ENCODE measurements around the gene LAMP5. TPM values are rescaled to one million over a fixed set of nuclear protein-coding genes. Genes with fewer than 3 reads are reported as not detected.

The LAMP5 gene
- total RNA-seq, 2 experiments from 2014 or later = not detected

- H3K36me3 Mint-ChIP-seq (ENCODE audit: low read depth) = no peaks in the 10 kb centered on the region
- ATAC-seq (no peak), DNase-seq (no peak)
- H3K9me3 Mint-ChIP-seq (ENCODE audit: low read depth) = no peaks in the 10 kb centered on the region
- intact Hi-C loops (cut with DNase I, micrococcal nuclease) = no loop called here
- H3K27ac Mint-ChIP-seq = no peak overlapping the region
- peaks cover 3% of the 10 kb centered on the region for H3K27me3 Mint-ChIP-seq
- POLR2A ChIA-PET = no interaction called here
- CTCF ChIA-PET = no interaction called here
- no peaks in the 10 kb centered on the region for H3K4me1 Mint-ChIP-seq
- no peak overlapping the region for H3K4me3 Mint-ChIP-seq
Measured at GRCh38 chr20:9550871-9551270, 36.5 kb downstream of the LAMP5 start.

- Mint-ChIP-seq H3K36me3 (ENCODE audit: low read depth) (no peaks in the 10 kb centered on the region), H3K9me3 (ENCODE audit: low read depth) (no peaks in the 10 kb centered on the region), H3K4me1 (no peaks in the 10 kb centered on the region), H3K4me3 (no peak overlapping the region), H3K27me3 (no peaks in the 10 kb centered on the region), H3K27ac (no peak overlapping the region)
- ChIA-PET CTCF (no interaction called here), POLR2A (no interaction called here)
- DNase-seq = no peak
- no peak for ATAC-seq
- intact Hi-C loops (cut with DNase I, micrococcal nuclease) = no loop called here
Measured at GRCh38 chr20:9551808-9552550, 37.6 kb downstream of the LAMP5 start.

GRCh38 chr20:9555781-9556180 lies 41.4 kb downstream of the LAMP5 start:
- no peaks in the 10 kb centered on the region for H3K36me3 Mint-ChIP-seq (ENCODE audit: low read depth)
- ChIA-PET POLR2A (no interaction called here), CTCF (no interaction called here)
- no peak for ATAC-seq
- H3K27me3 Mint-ChIP-seq = peaks cover 2% of the 10 kb centered on the region
- no peaks in the 10 kb centered on the region for H3K4me1 Mint-ChIP-seq
- no peak for DNase-seq
- intact Hi-C loops (cut with DNase I, micrococcal nuclease) = no loop called here
- H3K4me3 Mint-ChIP-seq = no peak overlapping the region
- no peak overlapping the region for H3K27ac Mint-ChIP-seq
- H3K9me3 Mint-ChIP-seq (ENCODE audit: low read depth) = no peaks in the 10 kb centered on the region

- POLR2A ChIA-PET = no interaction called here
Measured at GRCh38 chr20:9557411-9557810, 43.0 kb downstream of the LAMP5 start.

GRCh38 chr20:9565910-9566550 lies 51.6 kb downstream of the LAMP5 start:
- intact Hi-C loops (cut with DNase I, micrococcal nuclease) = no loop called here
- no peaks in the 10 kb centered on the region for H3K36me3 Mint-ChIP-seq (ENCODE audit: low read depth)
- no peak overlapping the region for H3K4me3 Mint-ChIP-seq
- no peaks in the 10 kb centered on the region for H3K9me3 Mint-ChIP-seq (ENCODE audit: low read depth)
- H3K27ac Mint-ChIP-seq = no peak overlapping the region
- no peak for ATAC-seq
- POLR2A ChIA-PET = no interaction called here
- H3K4me1 Mint-ChIP-seq = no peaks in the 10 kb centered on the region
- peaks cover 4% of the 10 kb centered on the region for H3K27me3 Mint-ChIP-seq
- no peak for DNase-seq
- CTCF ChIA-PET = no interaction called here

More at GRCh38 chr20:9557411-9557810, 43.0 kb downstream of the LAMP5 start:
- no peaks in the 10 kb centered on the region for H3K4me1 Mint-ChIP-seq
- no peak overlapping the region for H3K4me3 Mint-ChIP-seq
- peaks cover 2% of the 10 kb centered on the region for H3K27me3 Mint-ChIP-seq
- no peaks in the 10 kb centered on the region for H3K36me3 Mint-ChIP-seq (ENCODE audit: low read depth)
- no peak overlapping the region for H3K27ac Mint-ChIP-seq
- ATAC-seq = no peak
- no peak for DNase-seq
- H3K9me3 Mint-ChIP-seq (ENCODE audit: low read depth) = no peaks in the 10 kb centered on the region
- CTCF ChIA-PET = no interaction called here
- intact Hi-C loops (cut with DNase I, micrococcal nuclease) = no loop called here

- ChIA-PET CTCF (no interaction called here), POLR2A (no interaction called here)
- no peak for DNase-seq
- intact Hi-C loops (cut with DNase I, micrococcal nuclease) = no loop called here
- no peak for ATAC-seq
- no peaks in the 10 kb centered on the region for H3K4me1 Mint-ChIP-seq
- H3K27ac Mint-ChIP-seq = no peak overlapping the region
- H3K9me3 Mint-ChIP-seq (ENCODE audit: low read depth) = no peaks in the 10 kb centered on the region
- no peak overlapping the region for H3K4me3 Mint-ChIP-seq
- H3K27me3 Mint-ChIP-seq = peaks cover 4% of the 10 kb centered on the region
- H3K36me3 Mint-ChIP-seq (ENCODE audit: low read depth) = no peaks in the 10 kb centered on the region
Measured at GRCh38 chr20:9566977-9567376, 52.6 kb downstream of the LAMP5 start.

- intact Hi-C loops (cut with DNase I, micrococcal nuclease) = no loop called here
- peaks cover 8% of the 10 kb centered on the region for H3K27me3 Mint-ChIP-seq
- ChIA-PET POLR2A (no interaction called here), CTCF (interaction anchor here (0.8 kb wide), 1 partner anchor 162 kb away, joined by 3 read pairs; no protein-coding TSS in a partner anchor)
- DNase-seq (no peak), ATAC-seq (no peak)
- H3K9me3 Mint-ChIP-seq (ENCODE audit: low read depth) = no peaks in the 10 kb centered on the region
- no peaks in the 10 kb centered on the region for H3K4me1 Mint-ChIP-seq
- no peaks in the 10 kb centered on the region for H3K36me3 Mint-ChIP-seq (ENCODE audit: low read depth)
- no peak overlapping the region for H3K4me3 Mint-ChIP-seq
- H3K27ac Mint-ChIP-seq = no peak overlapping the region
Measured at GRCh38 chr20:9570612-9571011, 56.2 kb downstream of the LAMP5 start.

GRCh38 chr20:9571783-9572182 lies 57.4 kb downstream of the LAMP5 start:
- no peak overlapping the region for H3K27ac Mint-ChIP-seq
- intact Hi-C loops (cut with DNase I, micrococcal nuclease) = no loop called here
- DNase-seq (no peak), ATAC-seq (no peak)
- no peaks in the 10 kb centered on the region for H3K36me3 Mint-ChIP-seq (ENCODE audit: low read depth)
- POLR2A ChIA-PET = no interaction called here
- CTCF ChIA-PET = no interaction called here
- H3K4me3 Mint-ChIP-seq = no peak overlapping the region
- no peaks in the 10 kb centered on the region for H3K4me1 Mint-ChIP-seq
- peaks cover 4% of the 10 kb centered on the region for H3K27me3 Mint-ChIP-seq
- no peaks in the 10 kb centered on the region for H3K9me3 Mint-ChIP-seq (ENCODE audit: low read depth)

- POLR2A ChIA-PET = interaction anchor here (1.1 kb wide), 1 partner anchor 66 kb away, joined by 3 read pairs; no protein-coding TSS in a partner anchor
Measured at GRCh38 chr20:9572670-9573069, 58.3 kb downstream of the LAMP5 start.

GRCh38 chr20:9573335-9574151 lies 59.2 kb downstream of the LAMP5 start:
- Mint-ChIP-seq H3K36me3 (ENCODE audit: low read depth) (no peaks in the 10 kb centered on the region), H3K9me3 (ENCODE audit: low read depth) (no peaks in the 10 kb centered on the region), H3K4me3 (no peak overlapping the region), H3K27ac (no peak overlapping the region), H3K27me3 (peaks cover 4% of the 10 kb centered on the region), H3K4me1 (no peaks in the 10 kb centered on the region)
- POLR2A ChIA-PET = interaction anchor here (1.1 kb wide), 1 partner anchor 67 kb away, joined by 3 read pairs; no protein-coding TSS in a partner anchor
- DNase-seq (no peak), ATAC-seq (no peak)
- CTCF ChIA-PET = no interaction called here
- intact Hi-C loops (cut with DNase I, micrococcal nuclease) = no loop called here

More at GRCh38 chr20:9572670-9573069, 58.3 kb downstream of the LAMP5 start:
- no peak overlapping the region for H3K27ac Mint-ChIP-seq
- intact Hi-C loops (cut with DNase I, micrococcal nuclease) = no loop called here
- H3K27me3 Mint-ChIP-seq = peaks cover 4% of the 10 kb centered on the region
- H3K4me3 Mint-ChIP-seq = no peak overlapping the region
- no peaks in the 10 kb centered on the region for H3K4me1 Mint-ChIP-seq
- CTCF ChIA-PET = interaction anchor here (0.6 kb wide), 1 partner anchor 1077 kb away, joined by 3 read pairs; no protein-coding TSS in a partner anchor
- ATAC-seq (no peak), DNase-seq (no peak)
- no peaks in the 10 kb centered on the region for H3K9me3 Mint-ChIP-seq (ENCODE audit: low read depth)
- no peaks in the 10 kb centered on the region for H3K36me3 Mint-ChIP-seq (ENCODE audit: low read depth)

- no peak overlapping the region for H3K27ac Mint-ChIP-seq
- peaks cover 4% of the 10 kb centered on the region for H3K27me3 Mint-ChIP-seq
- ChIA-PET POLR2A (no interaction called here), CTCF (no interaction called here)
- no peaks in the 10 kb centered on the region for H3K36me3 Mint-ChIP-seq (ENCODE audit: low read depth)
- intact Hi-C loops (cut with DNase I, micrococcal nuclease) = no loop called here
- H3K9me3 Mint-ChIP-seq (ENCODE audit: low read depth) = no peaks in the 10 kb centered on the region
- H3K4me3 Mint-ChIP-seq = no peak overlapping the region
- DNase-seq (no peak), ATAC-seq (no peak)
- no peaks in the 10 kb centered on the region for H3K4me1 Mint-ChIP-seq
Measured at GRCh38 chr20:9574181-9574580, 59.8 kb downstream of the LAMP5 start.

- DNase-seq (no peak), ATAC-seq (no peak)
- intact Hi-C loops (cut with DNase I, micrococcal nuclease) = no loop called here
- Mint-ChIP-seq H3K27ac (no peak overlapping the region), H3K27me3 (peaks cover 4% of the 10 kb centered on the region), H3K9me3 (ENCODE audit: low read depth) (no peaks in the 10 kb centered on the region), H3K4me1 (no peaks in the 10 kb centered on the region), H3K36me3 (ENCODE audit: low read depth) (no peaks in the 10 kb centered on the region), H3K4me3 (no peak overlapping the region)
- CTCF ChIA-PET = no interaction called here
- POLR2A ChIA-PET = no interaction called here
Measured at GRCh38 chr20:9574776-9575175, 60.4 kb downstream of the LAMP5 start.

Measured in activated CD4-positive, alpha-beta T cell treated with anti-CD3 and anti-CD28 coated beads for 36 hours (primary cell).